DND-41 (cell line): ENCODE measurements around the gene SLC6A11.

ENCODE experiments used
- ATAC-seq: fragments of 200-7000 bp; cut with Tn5 transposase; 3 replicates; pipeline ENCODE4 v1.9.1; 2021; ENCODE audit warnings: low read depth; ENCODE audit not compliant: insufficient read depth
- DNase-seq: peaks from one replicate; pipeline ENCODE4 v3.0.0-alpha.2; 2020
- H2AFZ ChIP-seq: 2 replicates; pipeline ENCODE4 v1.6.0; 2012; ENCODE audit warnings: low read depth, low read length
- H3K27ac ChIP-seq: 2 replicates; pipeline ENCODE4 v1.5.1; 2012; ENCODE audit warnings: low read length, inconsistent platforms
- H3K27me3 ChIP-seq: fragments of 200-600 bp; sonication (generic); 2 replicates; pipeline ENCODE4 v1.6.0; 2012; ENCODE audit warnings: low read length, mild to moderate bottlenecking, inconsistent platforms; ENCODE audit not compliant: insufficient read depth, poor library complexity
- H3K36me3 ChIP-seq: 2 replicates; pipeline ENCODE4 v1.5.1; 2012; ENCODE audit warnings: low read length, inconsistent platforms; ENCODE audit not compliant: insufficient read depth
- H3K4me1 ChIP-seq: 2 replicates; pipeline ENCODE4 v1.5.1; 2012; ENCODE audit warnings: mild to moderate bottlenecking, low read length; ENCODE audit not compliant: insufficient read depth
- H3K4me2 ChIP-seq: 2 replicates; pipeline ENCODE4 v1.6.0; 2012; ENCODE audit warnings: mild to moderate bottlenecking, moderate library complexity, low read length, inconsistent platforms; ENCODE audit not compliant: insufficient read depth
- H3K4me3 ChIP-seq, 2 experiments: fragments of 200-600 bp in 1 of 2; shearing (Covaris generic) in 1 of 2; 2 replicates each; pipeline ENCODE4 v1.5.1; 2012 to 2016; ENCODE audit warnings: inconsistent platforms in 2 of 2, low read length in 2 of 2, mild to moderate bottlenecking in 2 of 2, low read depth in 1 of 2, moderate library complexity in 1 of 2
- H3K79me2 ChIP-seq: 2 replicates; pipeline ENCODE4 v1.6.0; 2012; ENCODE audit warnings: low read length, inconsistent platforms; ENCODE audit not compliant: insufficient read depth
- H3K9ac ChIP-seq: 2 replicates; pipeline ENCODE4 v1.6.0; 2012; ENCODE audit warnings: low read depth, mild to moderate bottlenecking, inconsistent platforms, low read length, moderate library complexity
- H3K9me3 ChIP-seq: 2 replicates; pipeline ENCODE4 v1.5.1; 2012; ENCODE audit warnings: low read length, moderate library complexity, mild to moderate bottlenecking, inconsistent platforms; ENCODE audit not compliant: insufficient read depth, severe bottlenecking
- H4K20me1 ChIP-seq: 2 replicates; pipeline ENCODE4 v1.6.0; 2012; ENCODE audit warnings: low read length; ENCODE audit not compliant: insufficient read depth
- CTCF ChIP-seq: IDR thresholded peaks from 2 replicates; pipeline ENCODE4 v1.5.1; 2012; ENCODE audit warnings: borderline replicate concordance, low read length, moderate library complexity, mild to moderate bottlenecking; ENCODE audit not compliant: poor library complexity, severe bottlenecking; ENCODE audit errors: extremely low read depth
- EZH2 ChIP-seq: IDR thresholded peaks from 3 replicates; pipeline ENCODE4 v1.6.1; 2012; ENCODE audit warnings: borderline replicate concordance, low read depth, mild to moderate bottlenecking, moderate library complexity, low read length, inconsistent platforms; ENCODE audit not compliant: severe bottlenecking

The SLC6A11 gene

GRCh38 chr3:10815487-10815886 lies 541 bp upstream of the SLC6A11 start:
- H3K4me2 ChIP-seq = no peak overlapping the region
- H2AFZ ChIP-seq = no peak overlapping the region
- H3K9ac ChIP-seq = no peak overlapping the region
- H3K79me2 ChIP-seq = no peaks in the 10 kb centered on the region
- TF ChIP-seq EZH2 = no peak
- TF ChIP-seq CTCF = no peak
- no peaks in the 10 kb centered on the region for H3K4me1 ChIP-seq
- ATAC-seq = no peak
- H4K20me1 ChIP-seq = no peaks in the 10 kb centered on the region; the same call in 1 of the 2 replicates
- H3K36me3 ChIP-seq = no peaks in the 10 kb centered on the region
- no peaks in the 10 kb centered on the region for H3K9me3 ChIP-seq
- H3K27ac ChIP-seq = no peak overlapping the region
- peaks cover 5% of the 10 kb centered on the region for H3K27me3 ChIP-seq
- no peak for DNase-seq
- no peak overlapping the region for H3K4me3 ChIP-seq

- Histone ChIP-seq H3K27me3 (peaks cover 7% of the 10 kb centered on the region), H3K4me1 (no peaks in the 10 kb centered on the region), H3K36me3 (no peaks in the 10 kb centered on the region), H3K9ac (no peak overlapping the region), H3K9me3 (no peaks in the 10 kb centered on the region), H2AFZ (no peak overlapping the region), H3K79me2 (no peaks in the 10 kb centered on the region), H3K4me2 (no peak overlapping the region), H3K4me3 (no peak overlapping the region), H4K20me1 (no peaks in the 10 kb centered on the region; the same call in 1 of the 2 replicates), H3K27ac (no peak overlapping the region)
- ATAC-seq = no peak
- no peak for DNase-seq
- TF ChIP-seq CTCF = no peak
- no peak for TF ChIP-seq EZH2
These were observed 830 bp downstream of the SLC6A11 start for GRCh38 chr3:10816863-10817253.

- H3K27ac ChIP-seq = no peak overlapping the region
- no peak for TF ChIP-seq CTCF
- no peak for TF ChIP-seq EZH2
- no peaks in the 10 kb centered on the region; the same call in 1 of the 2 replicates for H4K20me1 ChIP-seq
- H3K4me2 ChIP-seq = no peak overlapping the region
- H3K4me3 ChIP-seq = no peak overlapping the region
- peaks cover 7% of the 10 kb centered on the region for H3K27me3 ChIP-seq
- H3K4me1 ChIP-seq = no peaks in the 10 kb centered on the region
- H2AFZ ChIP-seq = no peak overlapping the region
- no peak for DNase-seq
- no peak overlapping the region for H3K9ac ChIP-seq
- no peak for ATAC-seq
- no peaks in the 10 kb centered on the region for H3K79me2 ChIP-seq
- H3K9me3 ChIP-seq = no peaks in the 10 kb centered on the region
- no peaks in the 10 kb centered on the region for H3K36me3 ChIP-seq
These were observed 1.5 kb downstream of the SLC6A11 start for GRCh38 chr3:10817506-10817905.

- TF ChIP-seq EZH2 = no peak
- no peak for TF ChIP-seq CTCF
- ATAC-seq (no peak), DNase-seq (no peak)
- no peaks in the 10 kb centered on the region for H3K9me3 ChIP-seq
- H2AFZ ChIP-seq = no peak overlapping the region
- H4K20me1 ChIP-seq = no peaks in the 10 kb centered on the region; the same call in 1 of the 2 replicates
- no peak overlapping the region for H3K4me2 ChIP-seq
- H3K36me3 ChIP-seq = no peaks in the 10 kb centered on the region
- H3K9ac ChIP-seq = no peak overlapping the region
- no peaks in the 10 kb centered on the region for H3K79me2 ChIP-seq
- no peaks in the 10 kb centered on the region for H3K4me1 ChIP-seq
- H3K4me3 ChIP-seq = no peak overlapping the region
- H3K27ac ChIP-seq = no peak overlapping the region
- H3K27me3 ChIP-seq = peaks cover 7% of the 10 kb centered on the region
These were observed 6.0 kb downstream of the SLC6A11 start for GRCh38 chr3:10822055-10822454.
